H9 (cell line): ENCODE measurements around the gene DIAPH3. TPM values are rescaled to one million over a fixed set of nuclear protein-coding genes. Genes with fewer than 3 reads are reported as not detected.

ENCODE experiments used
- DNase-seq: peaks from one replicate; pipeline ENCODE4 v3.0.0-alpha.2; 2017
- H2AFZ ChIP-seq: one replicate; pipeline ENCODE4 v1.6.1; 2013; ENCODE audit warnings: mild to moderate bottlenecking, low read length, control low read depth, moderate library complexity
- H2AK5ac ChIP-seq: 2 replicates; pipeline ENCODE4 v1.6.1; 2013; ENCODE audit warnings: low read length, control low read depth, mixed read lengths; ENCODE audit not compliant: insufficient read length
- H2BK120ac ChIP-seq: one replicate; pipeline ENCODE4 v1.6.1; 2013; ENCODE audit warnings: low read depth, mild to moderate bottlenecking, low read length, control low read depth, inconsistent platforms; ENCODE audit not compliant: poor library complexity, severe bottlenecking
- H2BK12ac ChIP-seq: 2 replicates; pipeline ENCODE4 v1.6.1; 2013; ENCODE audit warnings: low read length, control low read depth, mixed read lengths, low read depth; ENCODE audit not compliant: insufficient read length
- H2BK15ac ChIP-seq: 2 replicates; pipeline ENCODE4 v1.6.1; 2013; ENCODE audit warnings: low read depth, low read length, control low read depth
- H2BK20ac ChIP-seq: one replicate; pipeline ENCODE4 v1.6.1; 2013; ENCODE audit warnings: low read depth, mild to moderate bottlenecking, low read length, control low read depth, inconsistent platforms; ENCODE audit not compliant: poor library complexity, severe bottlenecking
- H2BK5ac ChIP-seq: 2 replicates; pipeline ENCODE4 v1.6.1; 2013; ENCODE audit warnings: low read length, control low read depth, mixed read lengths; ENCODE audit not compliant: insufficient read length
- H3K14ac ChIP-seq: 2 replicates; pipeline ENCODE4 v1.6.1; 2013; ENCODE audit warnings: low read length, control low read depth; ENCODE audit not compliant: insufficient read depth
- H3K18ac ChIP-seq: 2 replicates; pipeline ENCODE4 v1.6.1; 2013; ENCODE audit warnings: low read depth, mild to moderate bottlenecking, mixed read lengths, low read length, control low read depth; ENCODE audit not compliant: insufficient read length
- H3K23ac ChIP-seq: 2 replicates; pipeline ENCODE4 v1.6.1; 2013; ENCODE audit warnings: low read length, control low read depth, mixed read lengths, low read depth; ENCODE audit not compliant: insufficient read length
- H3K23me2 ChIP-seq: 2 replicates; pipeline ENCODE4 v1.6.1; 2013; ENCODE audit warnings: low read depth, mild to moderate bottlenecking, mixed read lengths, low read length, control low read depth; ENCODE audit not compliant: insufficient read length, poor library complexity, severe bottlenecking
- H3K27ac ChIP-seq: 2 replicates; pipeline ENCODE4 v1.5.1; 2013; ENCODE audit warnings: low read length, control low read depth, mixed read lengths, low read depth; ENCODE audit not compliant: insufficient read length
- H3K27me3 ChIP-seq: 2 replicates; pipeline ENCODE4 v1.6.1; 2013; ENCODE audit warnings: low read length, control low read depth, inconsistent platforms; ENCODE audit not compliant: insufficient read depth
- H3K4ac ChIP-seq: 2 replicates; pipeline ENCODE4 v1.6.1; 2013; ENCODE audit warnings: low read depth, mild to moderate bottlenecking, control low read depth, inconsistent platforms, low read length, moderate library complexity
- H3K4me1 ChIP-seq: 2 replicates; pipeline ENCODE4 v1.6.1; 2013; ENCODE audit warnings: low read length, control low read depth, inconsistent platforms; ENCODE audit not compliant: insufficient read depth
- H3K4me2 ChIP-seq: 2 replicates; pipeline ENCODE4 v1.6.1; 2013; ENCODE audit warnings: low read length, control low read depth, mixed read lengths; ENCODE audit not compliant: insufficient read length, insufficient read depth
- H3K56ac ChIP-seq: 2 replicates; pipeline ENCODE4 v1.6.1; 2013; ENCODE audit warnings: low read depth, mild to moderate bottlenecking, mixed read lengths, low read length, control low read depth; ENCODE audit not compliant: insufficient read length
- H3K79me1 ChIP-seq: 2 replicates; pipeline ENCODE4 v1.6.1; 2013; ENCODE audit warnings: low read depth, mild to moderate bottlenecking, moderate library complexity, low read length, control low read depth, inconsistent platforms; ENCODE audit not compliant: insufficient read depth, poor library complexity, severe bottlenecking
- H3K79me2 ChIP-seq: 2 replicates; pipeline ENCODE4 v1.6.1; 2013; ENCODE audit warnings: low read length, control low read depth, inconsistent platforms; ENCODE audit not compliant: insufficient read depth
- H3K9ac ChIP-seq: 2 replicates; pipeline ENCODE4 v1.6.1; 2013; ENCODE audit warnings: low read length, control low read depth, mixed read lengths; ENCODE audit not compliant: insufficient read length; ENCODE audit errors: extremely low read depth
- H3K9me3 ChIP-seq: one replicate; pipeline ENCODE4 v1.6.1; 2013; ENCODE audit warnings: low read depth, low read length, inconsistent platforms; ENCODE audit not compliant: control insufficient read depth
- H3T11ph ChIP-seq: one replicate; pipeline ENCODE4 v1.6.1; 2013; ENCODE audit warnings: mild to moderate bottlenecking, low read length, control low read depth, inconsistent platforms
- H4K20me1 ChIP-seq: one replicate; pipeline ENCODE4 v1.6.1; 2013; ENCODE audit not compliant: control insufficient read depth, insufficient read length, insufficient read depth
- H4K5ac ChIP-seq: 2 replicates; pipeline ENCODE4 v1.6.1; 2013; ENCODE audit warnings: low read depth, mild to moderate bottlenecking, mixed read lengths, low read length, control low read depth; ENCODE audit not compliant: insufficient read length
- H4K8ac ChIP-seq: replicated peaks from 2 replicates; pipeline ENCODE4 v1.6.1; 2013; ENCODE audit warnings: low read length, control low read depth, mixed read lengths, low read depth; ENCODE audit not compliant: insufficient read length
- H4K91ac ChIP-seq: 2 replicates; pipeline ENCODE4 v1.6.1; 2013; ENCODE audit warnings: low read depth, mild to moderate bottlenecking, moderate library complexity, mixed read lengths, low read length, control low read depth; ENCODE audit not compliant: insufficient read length
- H3K27ac Mint-ChIP-seq, 3 experiments: 2 replicates in 2 of 3; 3 replicates in 1 of 3; pipeline ENCODE4 v1.8.0; 2020 to 2021; ENCODE audit warnings: mixed read lengths in 3 of 3, mild to moderate bottlenecking in 1 of 3, moderate library complexity in 1 of 3
- H3K27me3 Mint-ChIP-seq: 2 replicates; pipeline ENCODE4 v1.8.0; 2021; ENCODE audit warnings: low read depth, mild to moderate bottlenecking, moderate library complexity, mixed read lengths
- H3K36me3 Mint-ChIP-seq, 3 experiments: 2 replicates in 2 of 3; 3 replicates in 1 of 3; pipeline ENCODE4 v1.8.0; 2020 to 2021; ENCODE audit warnings: low read depth in 3 of 3, mixed read lengths in 3 of 3; ENCODE audit not compliant: insufficient read depth in 1 of 3
- H3K4me1 Mint-ChIP-seq, 2 experiments: 2 replicates each; pipeline ENCODE4 v1.8.0; 2020; ENCODE audit warnings: mixed read lengths in 2 of 2
- H3K4me3 Mint-ChIP-seq, 2 experiments: 2 replicates in 1 of 2; 3 replicates in 1 of 2; pipeline ENCODE4 v1.8.0; 2020 to 2021; ENCODE audit warnings: mild to moderate bottlenecking in 2 of 2, mixed read lengths in 2 of 2, moderate library complexity in 1 of 2
- H3K9me3 Mint-ChIP-seq, 2 experiments: 2 replicates in 1 of 2; 3 replicates in 1 of 2; pipeline ENCODE4 v1.8.0; 2020; ENCODE audit warnings: mild to moderate bottlenecking in 2 of 2, mixed read lengths in 2 of 2, moderate library complexity in 1 of 2
- WGBS: extraction: QIAGEN DNeasy Blood & Tissue Kit; methylation state at CpG from one replicate; pipeline ENCODE4 v1.1.7; 2013; ENCODE audit warnings: missing lambda C conversion rate, low lambda C conversion rate, mixed read lengths; ENCODE audit not compliant: insufficient read length; ENCODE audit errors: extremely low coverage; 5-methylcytosine and 5-hydroxymethylcytosine counted together
- total RNA-seq: library from RNA; stranded (reverse); gene quantifications from 2 replicates; pipeline ENCODE4 v1.2.1, GENCODE V29; 2021
- TF ChIP-seq, protein P1 (sequence below): fragments of 200-600 bp; sonication (generic); conservative IDR thresholded peaks from 3 replicates; pipeline ENCODE4 v1.8.0; 2021; ENCODE audit warnings: antibody characterized with exemption, mild to moderate bottlenecking

Gene DIAPH3
- total RNA-seq, 1 experiment from 2014 or later = 23.1 TPM

- Histone ChIP-seq H3K4me2 (no peak overlapping the region), H4K91ac (no peak overlapping the region), H3K23ac (no peak overlapping the region), H4K8ac (no peak overlapping the region), H3K79me2 (no peaks in the 10 kb centered on the region), H3K14ac (no peak overlapping the region), H2BK15ac (no peak overlapping the region), H3K4me1 (no peaks in the 10 kb centered on the region), H3K18ac (no peak overlapping the region), H3K56ac (no peak overlapping the region), H3K27ac (no peak overlapping the region), H3K23me2 (no peaks in the 10 kb centered on the region), H2AK5ac (no peak overlapping the region), H3K27me3 (no peaks in the 10 kb centered on the region), H2AFZ (no peak overlapping the region), H4K20me1 (no peaks in the 10 kb centered on the region), H3K4ac (no peak overlapping the region), H3T11ph (no peak overlapping the region), H3K9ac (no peak overlapping the region), H2BK5ac (no peak overlapping the region), H4K5ac (no peak overlapping the region), H3K9me3 (no peaks in the 10 kb centered on the region), H2BK120ac (no peak overlapping the region), H2BK12ac (no peak overlapping the region), H2BK20ac (no peak overlapping the region), H3K79me1 (no peaks in the 10 kb centered on the region)
- peaks cover 3 to 7% of the 10 kb centered on the region in 2 experiments; a peak in 3 of 5 replicates for H3K9me3 Mint-ChIP-seq
- no peak overlapping the region for H3K27ac Mint-ChIP-seq
- H3K27me3 Mint-ChIP-seq = no peaks in the 10 kb centered on the region
- H3K4me1 Mint-ChIP-seq = no peaks in the 10 kb centered on the region
- H3K4me3 Mint-ChIP-seq = no peak overlapping the region
- peaks cover 3 to 11% (median 10%) of the 10 kb centered on the region in 3 experiments; a peak in 5 of 7 replicates for H3K36me3 Mint-ChIP-seq
- DNase-seq = no peak
- TF ChIP-seq, protein P1, sequence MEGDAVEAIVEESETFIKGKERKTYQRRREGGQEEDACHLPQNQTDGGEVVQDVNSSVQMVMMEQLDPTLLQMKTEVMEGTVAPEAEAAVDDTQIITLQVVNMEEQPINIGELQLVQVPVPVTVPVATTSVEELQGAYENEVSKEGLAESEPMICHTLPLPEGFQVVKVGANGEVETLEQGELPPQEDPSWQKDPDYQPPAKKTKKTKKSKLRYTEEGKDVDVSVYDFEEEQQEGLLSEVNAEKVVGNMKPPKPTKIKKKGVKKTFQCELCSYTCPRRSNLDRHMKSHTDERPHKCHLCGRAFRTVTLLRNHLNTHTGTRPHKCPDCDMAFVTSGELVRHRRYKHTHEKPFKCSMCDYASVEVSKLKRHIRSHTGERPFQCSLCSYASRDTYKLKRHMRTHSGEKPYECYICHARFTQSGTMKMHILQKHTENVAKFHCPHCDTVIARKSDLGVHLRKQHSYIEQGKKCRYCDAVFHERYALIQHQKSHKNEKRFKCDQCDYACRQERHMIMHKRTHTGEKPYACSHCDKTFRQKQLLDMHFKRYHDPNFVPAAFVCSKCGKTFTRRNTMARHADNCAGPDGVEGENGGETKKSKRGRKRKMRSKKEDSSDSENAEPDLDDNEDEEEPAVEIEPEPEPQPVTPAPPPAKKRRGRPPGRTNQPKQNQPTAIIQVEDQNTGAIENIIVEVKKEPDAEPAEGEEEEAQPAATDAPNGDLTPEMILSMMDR = no peak
- WGBS = no CpG with 5 or more reads among the region's 2 CpGs
Observed at GRCh38 chr13:60074397-60074796, 89.3 kb downstream of the DIAPH3 start.
